ENCODE results near the gene SCN10A.

SCN10A gene

GRCh38 chr3:38805765-38806386, 10.1 kb downstream of the SCN10A start:
- H3K4me3 ChIP-seq (ENCODE audit: low read depth, low read length): no peak overlapping the region
- no peak for DNase-seq (ENCODE audit: low read depth, low spot score)
- CTCF ChIA-PET: interaction anchor here (2.3 kb wide), 1 partner anchor 194 kb away, joined by 7 read pairs; no protein-coding TSS in a partner anchor
- no peak for TF ChIP-seq CTCF (IDR thresholded peaks at IDR 0.05; ENCODE audit: insufficient read depth, low read length, missing control alignments)
- POLR2A ChIA-PET: no interaction called here

GRCh38 chr3:38805004-38805403, 11.0 kb downstream of the SCN10A start:
- POLR2A ChIA-PET: no interaction called here
- TF ChIP-seq CTCF (IDR thresholded peaks at IDR 0.05; ENCODE audit: insufficient read depth, low read length, missing control alignments): no peak

DNA sequence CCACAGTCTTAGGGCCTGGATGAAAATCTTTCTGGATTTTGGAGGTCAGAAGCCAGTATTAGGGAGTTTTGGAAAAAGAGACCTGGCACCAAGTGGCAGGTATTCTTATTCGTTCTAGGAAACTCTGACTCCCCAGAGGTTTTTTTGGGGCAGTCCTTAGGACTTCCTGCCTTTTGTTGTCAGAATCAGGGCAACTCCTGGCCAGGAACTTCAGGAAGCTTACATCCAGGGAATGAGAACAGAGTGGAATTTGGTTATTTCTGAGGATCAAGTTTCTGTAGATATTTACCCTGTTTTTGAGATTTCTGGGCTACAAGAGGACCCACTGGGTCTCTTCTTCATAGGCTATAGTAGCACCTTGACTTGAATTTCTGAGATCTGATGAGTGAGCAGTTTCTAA, 15.5 kb downstream of the SCN10A start:
- CTCF ChIA-PET: no interaction called here
- DNase-seq (ENCODE audit: low read depth, low spot score): no peak
- no peak overlapping the region for H3K4me3 ChIP-seq (ENCODE audit: low read depth, low read length)
- POLR2A ChIA-PET: no interaction called here
- TF ChIP-seq CTCF (IDR thresholded peaks at IDR 0.05; ENCODE audit: insufficient read depth, low read length, missing control alignments): no peak

More at GRCh38 chr3:38805004-38805403, 11.0 kb downstream of the SCN10A start:
- H3K4me3 ChIP-seq (ENCODE audit: low read depth, low read length): no peak overlapping the region
- no peak for DNase-seq (ENCODE audit: low read depth, low spot score)
- CTCF ChIA-PET: interaction anchor here (2.3 kb wide), 1 partner anchor 195 kb away, joined by 7 read pairs; no protein-coding TSS in a partner anchor

DNA sequence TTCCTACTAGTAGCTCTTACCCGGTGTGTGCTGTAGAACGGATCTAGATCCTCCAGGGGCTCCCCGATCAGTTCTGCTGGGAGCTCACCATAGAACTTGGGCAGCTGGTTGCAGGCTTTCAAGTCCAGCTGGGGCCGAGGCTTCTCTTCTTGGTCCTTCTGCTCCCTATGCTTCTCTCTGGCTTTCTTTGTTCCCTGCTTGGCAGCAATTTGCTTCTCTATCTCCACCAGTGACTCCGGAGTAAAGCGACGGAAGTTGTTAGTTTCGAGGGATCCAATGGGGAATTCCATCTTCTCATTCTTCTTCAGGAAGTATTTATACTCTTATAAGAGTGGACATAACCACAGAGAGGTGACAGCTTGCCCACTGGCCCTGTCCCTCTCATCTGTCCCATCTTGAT, 22.3 kb downstream of the SCN10A start:
- POLR2A ChIA-PET: no interaction called here
- CTCF ChIA-PET: no interaction called here
- H3K4me3 ChIP-seq (ENCODE audit: low read depth, low read length): no peak overlapping the region
- TF ChIP-seq CTCF (IDR thresholded peaks at IDR 0.05; ENCODE audit: insufficient read depth, low read length, missing control alignments): no peak
- DNase-seq (ENCODE audit: low read depth, low spot score): no peak

DNA sequence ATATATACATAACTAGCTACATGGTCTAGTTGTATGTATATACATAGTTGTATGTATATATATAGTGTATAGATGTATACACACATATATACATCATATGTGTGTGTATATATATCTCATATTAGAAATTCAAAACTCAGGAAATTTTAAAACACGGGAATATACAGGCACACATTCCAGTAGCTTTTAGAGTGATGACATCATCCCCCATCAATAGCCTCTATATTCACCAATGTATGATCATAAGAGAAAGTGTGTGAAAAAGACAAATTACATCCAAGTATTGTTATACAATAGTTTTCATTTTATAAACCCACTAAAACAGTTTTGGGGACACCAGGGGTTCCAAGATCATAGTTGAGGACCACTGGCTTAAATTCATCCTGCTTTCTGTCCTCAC, 23.0 kb downstream of the SCN10A start:
- no peak for TF ChIP-seq CTCF (IDR thresholded peaks at IDR 0.05; ENCODE audit: insufficient read depth, low read length, missing control alignments)
- DNase-seq (ENCODE audit: low read depth, low spot score): no peak
- H3K4me3 ChIP-seq (ENCODE audit: low read depth, low read length): no peak overlapping the region
- CTCF ChIA-PET: no interaction called here
- POLR2A ChIA-PET: no interaction called here

DNA sequence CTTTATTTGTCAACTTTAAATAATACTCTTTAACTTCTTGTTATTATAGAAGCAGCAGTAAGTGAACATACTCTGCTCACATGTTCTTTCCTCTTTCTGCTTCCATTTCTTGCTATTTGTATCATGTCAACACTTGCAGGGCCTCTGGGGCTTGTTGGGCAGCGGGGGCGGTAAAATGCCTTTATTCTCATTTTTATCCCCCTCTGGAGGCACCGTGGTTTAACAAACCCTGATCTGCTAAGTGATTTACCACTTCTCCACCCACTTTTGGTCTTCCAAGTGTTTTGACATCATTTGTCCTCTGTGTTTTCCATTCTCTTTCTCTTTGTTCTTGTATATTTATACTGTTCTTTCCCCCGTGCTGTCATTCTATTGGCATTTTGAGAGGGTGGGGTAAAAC, 33.9 kb downstream of the SCN10A start:
- no peak for TF ChIP-seq CTCF (IDR thresholded peaks at IDR 0.05; ENCODE audit: insufficient read depth, low read length, missing control alignments)
- ChIA-PET CTCF (no interaction called here), POLR2A (no interaction called here)
- H3K4me3 ChIP-seq (ENCODE audit: low read depth, low read length): no peak overlapping the region
- no peak for DNase-seq (ENCODE audit: low read depth, low spot score)
